Stimulated activated CD8-positive, alpha-beta memory T cell treated with anti-CD3 and anti-CD28 coated beads, Interleukin-2, amount 100 ng/mL, for 1 hour (primary cell): Measurements from ENCODE around the gene MRPS2.
"Not testable (repeated sequence)": the region's sequence is repeated elsewhere in the genome, so short reads cannot be mapped to it uniquely, and the experiment has no call there.

Experiments used
- DNase-seq, 2 donors: peaks; one replicate each; pipeline ENCODE4 v3.0.0-alpha.2; 2020; ENCODE audit warnings: low read depth in 2 of 2

The MRPS2 gene

GRCh38 chr9:135514342-135515082 lies 14.0 kb downstream of the MRPS2 start:
- DNase-seq: no peak

GRCh38 chr9:135515083-135515951 lies 14.8 kb downstream of the MRPS2 start:
- no peak for DNase-seq

DNA sequence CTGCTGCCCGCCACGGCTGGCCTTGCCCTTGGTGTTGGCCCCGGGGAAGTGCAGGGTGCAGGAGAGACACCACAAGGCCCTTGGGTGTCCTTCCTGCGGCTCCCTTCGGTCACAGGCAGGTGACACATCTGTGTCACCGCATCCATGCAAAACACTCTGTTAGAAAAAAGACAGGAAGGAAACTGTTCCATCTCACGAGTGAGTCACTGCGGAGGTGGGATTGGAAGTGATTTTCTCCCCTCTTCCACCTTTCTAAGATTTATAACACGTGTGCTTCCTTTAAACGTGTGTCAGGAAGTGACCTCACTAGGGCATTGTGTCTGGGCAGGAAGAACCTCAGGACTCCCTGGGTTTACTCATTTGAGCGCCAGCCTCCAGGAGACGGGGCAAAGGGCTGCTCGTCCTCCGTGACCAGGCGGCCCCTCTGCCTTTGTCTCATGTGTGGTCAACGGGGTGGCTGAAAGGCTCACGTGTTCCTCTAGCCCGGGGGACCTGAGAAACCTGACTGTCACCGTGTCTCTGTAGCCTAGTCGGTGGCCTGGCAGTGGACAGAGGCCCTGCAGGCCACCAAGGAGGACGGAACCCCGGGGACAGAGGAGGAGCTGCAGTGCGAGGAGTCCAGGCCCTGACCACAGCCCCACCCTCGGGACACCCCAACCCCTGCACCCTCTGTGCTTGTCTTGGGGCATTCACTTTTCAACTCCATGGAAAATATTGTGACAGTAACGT lies 15.8 kb downstream of the MRPS2 start:
- no peak for DNase-seq

- no peak for DNase-seq
These were observed 16.9 kb downstream of the MRPS2 start for GRCh38 chr9:135517407-135517822.

DNA sequence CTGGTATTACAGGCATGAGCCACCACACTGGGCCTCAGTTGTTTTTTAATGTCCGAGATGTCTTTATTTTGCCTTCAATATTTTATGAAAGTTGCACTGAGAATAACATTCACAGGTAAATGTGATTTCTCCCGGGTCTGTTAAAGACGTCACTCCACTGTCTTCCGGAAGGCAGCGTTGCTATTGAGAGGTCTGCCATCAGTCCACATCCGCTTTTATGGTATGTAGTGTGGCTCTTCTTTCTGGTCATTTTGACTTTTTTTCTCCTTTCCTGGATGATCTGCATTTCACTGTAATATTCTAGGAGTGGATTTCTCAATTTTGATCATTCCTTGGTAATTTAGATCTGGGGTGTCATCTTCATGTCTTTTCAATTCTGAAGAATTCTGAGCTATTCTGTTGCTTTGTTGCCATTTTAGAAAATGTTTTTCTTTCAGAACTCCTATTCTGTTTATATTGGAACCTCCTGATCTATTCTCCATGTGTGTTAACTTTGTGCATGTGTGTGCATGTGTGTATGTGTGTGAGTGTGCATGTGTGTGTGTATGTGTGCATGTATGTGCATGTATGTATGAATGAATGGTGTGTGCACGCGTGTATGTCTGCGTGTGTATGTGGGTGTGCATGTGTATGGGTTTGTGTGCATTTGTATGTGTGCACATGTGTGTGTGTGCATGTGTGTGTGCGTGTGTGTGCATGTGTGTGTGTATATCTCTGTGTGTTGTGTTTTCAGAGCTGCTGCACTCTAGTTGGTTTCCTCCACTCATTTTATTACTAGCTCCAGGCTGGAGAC lies 18.9 kb downstream of the MRPS2 start:
- DNase-seq: no peak

DNA sequence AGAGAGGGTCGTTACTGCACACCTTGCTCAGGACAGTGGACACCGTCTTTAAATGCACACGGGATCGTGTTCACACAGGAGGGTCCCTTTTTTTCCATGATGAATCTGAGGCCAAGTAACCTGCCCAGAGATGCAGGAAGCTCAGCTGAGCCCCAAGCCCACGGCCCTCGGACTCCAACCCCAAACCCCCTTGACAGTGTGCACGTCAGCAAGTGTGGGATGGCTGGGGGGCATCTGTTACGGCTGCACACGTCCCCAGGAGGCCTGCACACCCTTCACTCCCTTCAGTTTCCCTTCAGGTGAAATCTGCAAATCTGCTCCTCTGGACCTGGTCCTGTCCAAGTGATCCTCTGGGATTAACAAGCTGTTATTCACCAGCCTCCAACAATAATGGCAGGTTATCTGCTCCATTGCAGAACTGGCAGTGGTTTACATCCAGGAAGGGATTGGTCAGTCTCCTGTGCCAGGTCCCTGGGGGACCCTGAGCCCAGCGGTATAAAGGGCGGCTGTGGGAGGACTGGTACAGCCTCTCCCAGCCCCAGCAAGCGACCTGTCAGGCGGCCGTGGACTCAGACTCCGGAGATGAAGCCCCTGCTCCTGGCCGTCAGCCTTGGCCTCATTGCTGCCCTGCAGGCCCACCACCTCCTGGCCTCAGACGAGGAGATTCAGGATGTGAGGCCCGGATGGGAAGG lies 20.6 kb downstream of the MRPS2 start, which contains the start of gene LCN1:
LCN1 (plus strand) TSS at position 525 of the 692 bp plus-strand sequence; CDS start at position 583, 58 bp downstream.
- no peak for DNase-seq

DNA sequence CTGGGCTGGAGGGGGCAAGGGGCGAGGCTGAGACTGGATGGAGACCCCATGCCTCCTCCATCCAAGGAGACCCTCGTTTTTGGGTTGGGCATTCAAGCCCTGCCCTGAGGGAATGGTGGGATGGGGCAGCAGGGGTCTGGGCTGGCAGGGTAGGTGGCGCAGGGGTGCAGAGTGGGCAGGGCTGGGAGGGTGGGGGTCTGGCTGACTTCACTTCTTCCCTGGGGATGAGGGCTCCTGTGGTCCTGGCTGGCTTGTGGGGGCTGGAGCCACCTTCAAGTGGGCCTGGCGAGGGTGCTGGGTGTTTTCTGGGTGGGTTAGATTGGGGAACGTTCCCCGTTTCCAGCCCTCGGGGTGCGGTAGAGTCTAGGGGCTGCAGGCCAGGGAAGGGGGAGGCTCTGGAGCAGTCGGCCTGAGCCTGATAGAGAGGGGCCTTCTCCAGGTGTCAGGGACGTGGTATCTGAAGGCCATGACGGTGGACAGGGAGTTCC lies 21.2 kb downstream of the MRPS2 start:
- DNase-seq: no peak

DNA sequence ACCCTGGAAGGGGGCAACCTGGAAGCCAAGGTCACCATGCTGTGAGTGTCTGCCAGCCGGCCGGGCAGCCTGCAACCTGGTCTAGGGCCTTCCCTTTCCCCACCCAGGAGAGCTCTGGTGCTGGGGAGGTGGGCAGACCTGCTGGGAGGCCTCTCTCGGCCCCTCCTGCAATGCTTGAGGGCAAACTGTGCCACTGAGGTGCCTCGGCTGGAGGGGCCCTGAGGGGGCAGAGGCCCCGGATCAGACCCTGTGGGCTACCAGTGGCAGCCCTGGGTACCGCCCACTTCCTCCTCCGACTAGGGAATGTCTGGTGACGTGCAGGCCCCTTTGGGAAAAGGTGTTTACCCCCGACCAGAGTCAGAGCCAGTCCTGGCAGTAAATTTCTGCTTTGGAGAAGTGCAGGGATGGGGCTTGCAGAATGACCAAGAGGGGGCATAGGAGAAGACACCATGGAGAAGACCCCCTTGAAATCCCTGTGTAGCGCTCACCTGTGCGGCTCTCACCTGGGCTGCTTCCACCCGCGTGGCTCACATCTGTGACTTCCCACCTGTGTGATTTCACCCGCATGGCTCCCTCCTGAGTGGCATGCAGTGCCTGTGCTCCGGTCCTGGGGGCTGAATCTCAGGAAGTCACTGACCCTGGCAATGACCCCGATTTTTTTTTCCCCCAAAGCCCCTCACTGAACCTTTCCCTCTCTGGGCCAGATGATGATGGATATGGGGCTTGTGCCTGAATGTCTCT lies 21.8 kb downstream of the MRPS2 start:
- no peak for DNase-seq

- no peak for DNase-seq
These were observed 22.4 kb downstream of the MRPS2 start for GRCh38 chr9:135522931-135523330.

- no peak for DNase-seq
These were observed 23.1 kb downstream of the MRPS2 start for GRCh38 chr9:135523521-135524129.

- DNase-seq: no peak
These were observed 23.8 kb downstream of the MRPS2 start for GRCh38 chr9:135524130-135524861.

DNA sequence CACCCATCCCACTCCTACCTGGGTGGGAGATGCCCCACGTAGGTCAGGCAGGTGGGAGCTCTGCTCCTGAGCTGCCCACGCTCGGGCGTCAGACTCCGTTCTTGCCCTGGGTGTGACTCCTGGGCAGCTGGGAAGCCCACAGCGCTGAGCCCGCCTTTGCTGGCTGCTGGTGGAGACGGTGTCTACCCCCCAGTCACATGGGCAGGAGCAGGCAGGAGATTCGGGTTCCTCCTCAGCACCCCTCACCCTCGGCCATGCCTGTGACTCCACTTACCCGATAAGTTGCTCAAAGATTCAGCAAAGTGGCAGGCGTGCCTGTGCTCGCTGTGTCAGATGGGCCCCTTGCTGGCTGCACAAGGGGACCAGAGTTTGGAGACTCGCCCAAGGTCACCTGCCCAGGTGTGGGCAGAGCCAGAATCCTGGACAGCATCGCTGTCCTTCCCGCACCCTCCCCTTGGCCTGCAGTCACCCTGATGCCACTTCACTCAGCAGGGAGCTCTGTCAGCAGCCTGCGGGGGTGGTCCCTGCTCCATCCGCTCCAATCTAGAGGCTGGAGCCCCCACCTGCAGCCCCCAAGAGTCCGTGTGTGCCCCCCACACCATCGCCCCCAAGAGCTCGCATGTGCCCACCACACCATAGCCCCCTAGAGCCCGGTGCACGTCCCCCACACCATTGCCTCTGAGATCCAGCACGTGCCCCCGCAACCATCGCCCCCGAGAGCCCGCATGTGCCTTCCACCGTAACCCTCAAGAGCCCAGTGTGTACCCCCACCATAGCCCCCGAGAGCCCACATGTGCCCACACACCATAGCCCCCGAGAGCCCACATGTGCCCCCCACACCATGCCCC lies 25.0 kb downstream of the MRPS2 start:
- no peak for DNase-seq

GRCh38 chr9:135526089-135526729 lies 25.7 kb downstream of the MRPS2 start:
- no peak for DNase-seq

DNA sequence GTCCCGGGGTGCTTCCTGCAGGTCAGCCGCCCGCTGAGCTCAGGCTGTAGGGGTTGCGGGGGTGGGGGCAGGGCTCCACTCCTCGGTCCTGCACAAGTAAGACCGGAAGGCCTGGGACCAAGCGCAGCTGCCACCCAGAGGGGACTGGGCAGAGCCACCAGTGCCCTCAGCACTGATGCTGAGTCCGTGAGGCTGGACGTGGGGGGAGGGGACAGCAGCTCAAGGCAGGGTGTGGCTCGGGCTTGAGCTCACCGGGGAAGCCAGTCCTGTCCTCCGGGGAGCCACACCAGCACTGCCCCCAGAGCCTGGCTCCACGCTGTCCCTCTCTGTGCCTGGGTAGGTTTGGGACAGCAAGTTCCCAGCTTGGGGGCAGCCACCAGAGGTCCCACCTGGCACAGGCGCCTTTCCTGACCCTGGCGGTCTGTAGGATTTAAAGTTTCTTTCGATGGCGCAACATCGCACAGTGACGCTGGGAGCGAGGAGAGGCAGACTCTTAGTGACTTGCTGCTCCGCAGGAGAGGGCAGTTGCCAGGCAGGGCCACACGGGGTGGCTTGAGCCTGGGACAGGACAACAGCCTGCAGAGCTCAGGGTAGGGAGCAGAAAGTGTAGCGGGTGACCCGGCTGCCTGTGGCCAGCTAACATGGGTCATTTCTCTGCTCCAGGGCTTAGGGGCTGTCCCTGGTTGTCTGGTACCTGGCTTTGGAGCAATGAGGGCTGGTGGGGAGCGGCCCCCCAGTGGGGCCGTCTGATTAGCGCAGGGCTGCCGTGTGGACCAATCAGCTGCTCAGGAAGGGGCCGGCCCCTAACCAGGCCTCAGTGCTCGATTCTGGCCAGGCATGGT lies 26.5 kb downstream of the MRPS2 start:
- DNase-seq: no peak

GRCh38 chr9:135528842-135529435 lies 28.5 kb downstream of the MRPS2 start:
- not testable (repeated sequence) for DNase-seq

DNA sequence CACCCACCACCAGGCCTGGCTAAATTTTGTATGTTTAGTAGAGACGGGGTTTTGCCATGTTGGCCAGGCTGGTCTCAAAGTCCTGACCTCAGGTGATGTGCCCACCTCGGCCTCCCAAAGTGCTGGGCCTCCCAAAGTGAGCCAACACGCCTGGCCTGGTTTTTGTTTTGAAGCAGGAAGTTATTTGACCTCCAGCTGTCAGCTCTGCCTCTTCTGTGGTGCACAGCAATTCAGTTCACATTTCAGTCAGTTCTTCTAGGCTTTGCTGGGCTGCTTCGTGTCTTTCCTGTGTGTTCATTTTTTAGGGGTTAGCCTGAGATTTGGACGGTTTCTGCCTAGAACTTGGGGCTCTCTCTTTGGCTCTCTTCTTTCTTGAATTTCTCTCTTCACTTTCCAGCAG lies 29.7 kb downstream of the MRPS2 start:
- DNase-seq: no peak
